ENCODE measurements around the gene PDE9A. TPM values are rescaled to one million over a fixed set of nuclear protein-coding genes. Genes with fewer than 3 reads are reported as not detected.
A peak's percentile ranks its signal among the peaks of the same experiment; 100 is the strongest.

PDE9A gene
- total RNA-seq, 1 experiment from 2014 or later: 44.8 TPM

DNA sequence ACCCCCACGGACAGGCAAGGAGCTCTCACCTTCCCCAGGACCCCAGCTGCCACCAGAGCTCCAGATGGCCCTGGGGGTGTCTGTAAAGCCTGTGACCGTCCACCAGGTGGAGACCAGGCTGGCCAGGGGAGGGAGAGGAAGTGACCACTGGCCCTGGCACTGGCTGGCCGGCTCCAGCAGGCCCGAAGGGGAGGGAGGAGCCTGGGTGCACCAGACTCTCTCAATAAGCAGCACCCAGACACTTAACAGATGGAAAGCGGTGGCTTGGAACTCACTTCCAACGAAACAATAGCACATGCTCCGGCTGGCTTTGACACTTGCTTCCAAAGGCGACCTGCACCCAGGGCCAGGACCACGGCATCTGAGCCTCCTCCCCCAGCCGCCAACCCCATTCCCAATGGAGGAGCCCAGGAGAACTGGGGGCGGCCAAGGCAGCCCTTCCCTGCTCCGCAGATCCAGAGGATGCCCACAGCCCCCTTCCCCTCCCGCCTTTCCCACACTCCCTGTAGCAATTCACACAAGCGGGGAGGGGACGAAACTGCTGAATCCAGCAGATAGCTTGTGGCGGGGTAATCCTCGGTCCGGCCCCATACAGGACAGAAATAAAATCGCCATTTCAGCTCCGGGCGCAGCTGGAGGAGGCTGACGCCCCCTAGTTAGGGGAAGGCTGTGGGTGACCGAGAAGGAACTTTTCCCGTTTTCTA lies 742 bp upstream of the PDE9A start:
- H3K27me3 Mint-ChIP-seq (ENCODE audit: low read depth): peaks cover 4% of the 10 kb centered on the region; the same call in 1 of the 2 replicates
- ChIA-PET CTCF (interaction anchor here (0.7 to 5.7 kb wide), 22 partner anchors 8 to 210 kb away, joined by 3 to 66 read pairs (median 4); no protein-coding TSS in a partner anchor), POLR2A (interaction anchor here (0.9 to 1.5 kb wide), 3 partner anchors 10 to 107 kb away, joined by 3 to 5 read pairs (median 3); no protein-coding TSS in a partner anchor)
- H3K36me3 Mint-ChIP-seq: no peaks in the 10 kb centered on the region
- H3K4me1 Mint-ChIP-seq: peaks cover 40% of the 10 kb centered on the region
- H3K27ac Mint-ChIP-seq: peak overlapping the region; percentile 88
- TF ChIP-seq, protein P1, sequence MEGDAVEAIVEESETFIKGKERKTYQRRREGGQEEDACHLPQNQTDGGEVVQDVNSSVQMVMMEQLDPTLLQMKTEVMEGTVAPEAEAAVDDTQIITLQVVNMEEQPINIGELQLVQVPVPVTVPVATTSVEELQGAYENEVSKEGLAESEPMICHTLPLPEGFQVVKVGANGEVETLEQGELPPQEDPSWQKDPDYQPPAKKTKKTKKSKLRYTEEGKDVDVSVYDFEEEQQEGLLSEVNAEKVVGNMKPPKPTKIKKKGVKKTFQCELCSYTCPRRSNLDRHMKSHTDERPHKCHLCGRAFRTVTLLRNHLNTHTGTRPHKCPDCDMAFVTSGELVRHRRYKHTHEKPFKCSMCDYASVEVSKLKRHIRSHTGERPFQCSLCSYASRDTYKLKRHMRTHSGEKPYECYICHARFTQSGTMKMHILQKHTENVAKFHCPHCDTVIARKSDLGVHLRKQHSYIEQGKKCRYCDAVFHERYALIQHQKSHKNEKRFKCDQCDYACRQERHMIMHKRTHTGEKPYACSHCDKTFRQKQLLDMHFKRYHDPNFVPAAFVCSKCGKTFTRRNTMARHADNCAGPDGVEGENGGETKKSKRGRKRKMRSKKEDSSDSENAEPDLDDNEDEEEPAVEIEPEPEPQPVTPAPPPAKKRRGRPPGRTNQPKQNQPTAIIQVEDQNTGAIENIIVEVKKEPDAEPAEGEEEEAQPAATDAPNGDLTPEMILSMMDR (IDR thresholded peaks at IDR 0.05): 0 out of 2 replicates have a peak, but pooled peaks have one; percentile 23
- TF ChIP-seq, protein P2, sequence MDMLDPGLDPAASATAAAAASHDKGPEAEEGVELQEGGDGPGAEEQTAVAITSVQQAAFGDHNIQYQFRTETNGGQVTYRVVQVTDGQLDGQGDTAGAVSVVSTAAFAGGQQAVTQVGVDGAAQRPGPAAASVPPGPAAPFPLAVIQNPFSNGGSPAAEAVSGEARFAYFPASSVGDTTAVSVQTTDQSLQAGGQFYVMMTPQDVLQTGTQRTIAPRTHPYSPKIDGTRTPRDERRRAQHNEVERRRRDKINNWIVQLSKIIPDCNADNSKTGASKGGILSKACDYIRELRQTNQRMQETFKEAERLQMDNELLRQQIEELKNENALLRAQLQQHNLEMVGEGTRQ (CRISPR knock-in tag; IDR thresholded peaks at IDR 0.05): no peak
- TF ChIP-seq, protein P3, sequence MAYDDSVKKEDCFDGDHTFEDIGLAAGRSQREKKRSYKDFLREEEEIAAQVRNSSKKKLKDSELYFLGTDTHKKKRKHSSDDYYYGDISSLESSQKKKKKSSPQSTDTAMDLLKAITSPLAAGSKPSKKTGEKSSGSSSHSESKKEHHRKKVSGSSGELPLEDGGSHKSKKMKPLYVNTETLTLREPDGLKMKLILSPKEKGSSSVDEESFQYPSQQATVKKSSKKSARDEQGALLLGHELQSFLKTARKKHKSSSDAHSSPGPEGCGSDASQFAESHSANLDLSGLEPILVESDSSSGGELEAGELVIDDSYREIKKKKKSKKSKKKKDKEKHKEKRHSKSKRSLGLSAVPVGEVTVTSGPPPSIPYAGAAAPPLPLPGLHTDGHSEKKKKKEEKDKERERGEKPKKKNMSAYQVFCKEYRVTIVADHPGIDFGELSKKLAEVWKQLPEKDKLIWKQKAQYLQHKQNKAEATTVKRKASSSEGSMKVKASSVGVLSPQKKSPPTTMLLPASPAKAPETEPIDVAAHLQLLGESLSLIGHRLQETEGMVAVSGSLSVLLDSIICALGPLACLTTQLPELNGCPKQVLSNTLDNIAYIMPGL (CRISPR knock-in tag; IDR thresholded peaks at IDR 0.05): 0 out of 2 replicates have a peak, but pooled peaks have one; percentile 22
- TF ChIP-seq, protein P4, sequence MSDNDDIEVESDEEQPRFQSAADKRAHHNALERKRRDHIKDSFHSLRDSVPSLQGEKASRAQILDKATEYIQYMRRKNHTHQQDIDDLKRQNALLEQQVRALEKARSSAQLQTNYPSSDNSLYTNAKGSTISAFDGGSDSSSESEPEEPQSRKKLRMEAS (CRISPR knock-in tag; IDR thresholded peaks at IDR 0.05): peak; percentile 58; the same call in 1 of the 2 replicates
- no peaks in the 10 kb centered on the region for H3K9me3 Mint-ChIP-seq
- peak overlapping the region; percentile 87 for H3K4me3 Mint-ChIP-seq
- DNase-seq (ENCODE audit: low spot score): peak; percentile 66
- ATAC-seq: peak; percentile 18

DNA sequence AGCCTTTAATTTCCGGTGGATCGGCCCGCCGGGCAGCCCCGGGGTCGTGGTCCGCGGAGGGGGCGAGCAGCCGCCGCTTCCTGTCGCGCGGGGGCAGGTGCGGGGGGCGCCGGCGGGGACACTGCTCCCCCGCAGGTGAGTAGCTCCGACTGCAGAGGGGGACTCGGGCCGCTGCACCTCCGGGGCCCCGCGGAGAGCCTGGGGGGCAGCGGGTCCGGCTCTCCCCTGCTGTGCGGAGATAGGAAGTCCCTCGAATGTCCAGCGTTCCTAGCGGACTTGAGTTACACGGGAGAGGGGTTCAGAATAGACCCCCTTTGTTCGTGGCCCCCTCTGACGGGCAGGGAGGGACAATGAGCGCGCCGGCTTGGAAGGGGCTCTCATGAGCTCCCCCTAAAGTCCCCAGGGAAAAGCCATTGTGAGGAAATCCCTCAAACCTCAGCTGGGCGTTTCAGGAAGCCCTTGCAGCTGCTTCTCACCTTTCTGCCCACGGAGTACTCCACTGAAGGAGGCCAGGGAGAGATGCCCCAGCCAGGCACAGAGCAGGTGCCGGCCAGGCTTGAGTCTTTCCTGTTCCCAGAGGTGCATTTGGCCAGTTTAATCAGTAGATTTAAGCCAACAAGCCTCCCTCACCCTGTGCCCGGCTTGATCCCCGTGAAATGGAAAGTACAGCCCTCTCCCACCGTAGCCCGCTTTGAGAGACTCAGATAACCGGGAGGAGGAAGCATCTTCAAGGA lies 925 bp downstream of the PDE9A start:
- Mint-ChIP-seq H3K27ac (no peak overlapping the region), H3K27me3 (ENCODE audit: low read depth) (peaks cover 3% of the 10 kb centered on the region; the same call in 1 of the 2 replicates), H3K36me3 (no peaks in the 10 kb centered on the region), H3K4me3 (peak overlapping the region; percentile 65), H3K9me3 (no peaks in the 10 kb centered on the region), H3K4me1 (peaks cover 49% of the 10 kb centered on the region)
- CTCF ChIA-PET: interaction anchor here (0.6 to 5.7 kb wide), 20 partner anchors 9 to 345 kb away, joined by 3 to 66 read pairs (median 6); partner anchors contain the start of gene SLC37A1
- ATAC-seq: peak; percentile 22
- no peak for TF ChIP-seq MXD4 (CRISPR knock-in tag; IDR thresholded peaks at IDR 0.05; ENCODE audit: borderline replicate concordance)
- TF ChIP-seq RELA (CRISPR knock-in tag; IDR thresholded peaks at IDR 0.05; ENCODE audit: borderline replicate concordance): no peak
- 0 out of 2 replicates have a peak, but pooled peaks have one; percentile 25 for TF ChIP-seq ETV6 (CRISPR knock-in tag; IDR thresholded peaks at IDR 0.05)
- TF ChIP-seq, protein P5, sequence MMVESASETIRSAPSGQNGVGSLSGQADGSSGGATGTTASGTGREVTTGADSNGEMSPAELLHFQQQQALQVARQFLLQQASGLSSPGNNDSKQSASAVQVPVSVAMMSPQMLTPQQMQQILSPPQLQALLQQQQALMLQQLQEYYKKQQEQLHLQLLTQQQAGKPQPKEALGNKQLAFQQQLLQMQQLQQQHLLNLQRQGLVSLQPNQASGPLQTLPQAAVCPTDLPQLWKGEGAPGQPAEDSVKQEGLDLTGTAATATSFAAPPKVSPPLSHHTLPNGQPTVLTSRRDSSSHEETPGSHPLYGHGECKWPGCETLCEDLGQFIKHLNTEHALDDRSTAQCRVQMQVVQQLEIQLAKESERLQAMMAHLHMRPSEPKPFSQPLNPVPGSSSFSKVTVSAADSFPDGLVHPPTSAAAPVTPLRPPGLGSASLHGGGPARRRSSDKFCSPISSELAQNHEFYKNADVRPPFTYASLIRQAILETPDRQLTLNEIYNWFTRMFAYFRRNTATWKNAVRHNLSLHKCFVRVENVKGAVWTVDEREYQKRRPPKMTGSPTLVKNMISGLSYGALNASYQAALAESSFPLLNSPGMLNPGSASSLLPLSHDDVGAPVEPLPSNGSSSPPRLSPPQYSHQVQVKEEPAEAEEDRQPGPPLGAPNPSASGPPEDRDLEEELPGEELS (CRISPR knock-in tag; IDR thresholded peaks at IDR 0.05): peak; percentile 23; the same call in 1 of the 2 replicates
- no peak for DNase-seq (ENCODE audit: low spot score)
- POLR2A ChIA-PET: interaction anchor here (0.5 to 1.3 kb wide), 2 partner anchors 11 to 1348 kb away, joined by 3 to 5 read pairs; no protein-coding TSS in a partner anchor

DNA sequence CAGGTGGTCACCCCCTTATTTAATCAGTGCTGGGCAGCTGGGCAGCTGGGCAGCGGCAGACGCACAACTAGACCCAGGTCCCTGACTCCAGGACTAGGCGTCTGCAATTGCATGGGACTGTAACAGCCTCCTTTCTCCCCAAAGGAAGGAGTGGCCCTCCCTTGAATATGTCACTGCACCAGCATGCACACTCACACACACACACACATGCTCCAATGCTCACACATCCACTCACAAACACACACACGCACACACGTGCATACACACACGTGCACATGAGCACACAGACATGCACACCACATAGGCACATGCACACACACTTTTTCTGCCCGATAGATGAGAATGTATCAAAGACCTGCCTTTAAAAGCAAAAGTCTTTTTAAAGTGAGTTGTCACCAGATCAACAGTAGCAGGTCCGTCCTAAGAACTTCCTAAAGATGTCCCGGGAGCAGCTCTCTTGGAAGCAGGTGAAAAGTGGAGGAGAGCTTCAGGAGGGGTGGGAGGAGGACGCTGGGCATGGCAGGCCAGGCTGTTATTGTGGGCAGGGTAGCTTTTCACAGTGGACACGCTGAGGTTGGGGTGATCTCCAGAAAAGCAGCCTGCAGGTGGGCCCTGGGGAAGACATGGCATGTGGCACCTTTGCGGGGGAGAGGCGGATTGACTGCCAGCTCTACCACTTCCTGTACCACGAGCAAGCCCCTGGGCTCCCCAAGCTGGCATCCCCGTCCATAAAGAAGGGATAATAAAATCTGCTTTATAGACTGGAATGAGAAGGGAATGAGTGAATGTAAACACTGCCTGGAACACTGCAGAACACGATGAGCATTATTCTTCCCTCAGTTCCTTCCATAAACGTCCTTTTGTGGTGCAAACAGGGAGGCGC lies 1.7 kb downstream of the PDE9A start:
- peak overlapping the region; percentile 51; the same call in 1 of the 2 replicates for H3K27ac Mint-ChIP-seq
- H3K9me3 Mint-ChIP-seq: no peaks in the 10 kb centered on the region
- H3K36me3 Mint-ChIP-seq: no peaks in the 10 kb centered on the region
- POLR2A ChIA-PET: interaction anchor here (0.5 to 1.3 kb wide), 2 partner anchors 11 to 1347 kb away, joined by 3 to 5 read pairs; no protein-coding TSS in a partner anchor
- H3K4me3 Mint-ChIP-seq: peak overlapping the region; percentile 65
- H3K27me3 Mint-ChIP-seq (ENCODE audit: low read depth): no peaks in the 10 kb centered on the region
- CTCF ChIA-PET: interaction anchor here (0.8 to 5.7 kb wide), 17 partner anchors 9 to 141 kb away, joined by 3 to 66 read pairs (median 6); partner anchors contain the start of gene SLC37A1
- DNase-seq (ENCODE audit: low spot score): no peak
- ATAC-seq: no peak
- peaks cover 53% of the 10 kb centered on the region for H3K4me1 Mint-ChIP-seq
- TF ChIP-seq, protein P6, sequence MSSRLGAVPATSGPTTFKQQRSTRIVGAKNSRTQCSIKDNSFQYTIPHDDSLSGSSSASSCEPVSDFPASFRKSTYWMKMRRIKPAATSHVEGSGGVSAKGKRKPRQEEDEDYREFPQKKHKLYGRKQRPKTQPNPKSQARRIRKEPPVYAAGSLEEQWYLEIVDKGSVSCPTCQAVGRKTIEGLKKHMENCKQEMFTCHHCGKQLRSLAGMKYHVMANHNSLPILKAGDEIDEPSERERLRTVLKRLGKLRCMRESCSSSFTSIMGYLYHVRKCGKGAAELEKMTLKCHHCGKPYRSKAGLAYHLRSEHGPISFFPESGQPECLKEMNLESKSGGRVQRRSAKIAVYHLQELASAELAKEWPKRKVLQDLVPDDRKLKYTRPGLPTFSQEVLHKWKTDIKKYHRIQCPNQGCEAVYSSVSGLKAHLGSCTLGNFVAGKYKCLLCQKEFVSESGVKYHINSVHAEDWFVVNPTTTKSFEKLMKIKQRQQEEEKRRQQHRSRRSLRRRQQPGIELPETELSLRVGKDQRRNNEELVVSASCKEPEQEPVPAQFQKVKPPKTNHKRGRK (CRISPR knock-in tag; IDR thresholded peaks at IDR 0.05; ENCODE audit: borderline replicate concordance): no peak
- TF ChIP-seq TCF7 (CRISPR knock-in tag; IDR thresholded peaks at IDR 0.05; ENCODE audit: low read depth): no peak
- TF ChIP-seq ZNF219 (CRISPR knock-in tag; IDR thresholded peaks at IDR 0.05; ENCODE audit: borderline replicate concordance): no peak
- TF ChIP-seq, protein P7, sequence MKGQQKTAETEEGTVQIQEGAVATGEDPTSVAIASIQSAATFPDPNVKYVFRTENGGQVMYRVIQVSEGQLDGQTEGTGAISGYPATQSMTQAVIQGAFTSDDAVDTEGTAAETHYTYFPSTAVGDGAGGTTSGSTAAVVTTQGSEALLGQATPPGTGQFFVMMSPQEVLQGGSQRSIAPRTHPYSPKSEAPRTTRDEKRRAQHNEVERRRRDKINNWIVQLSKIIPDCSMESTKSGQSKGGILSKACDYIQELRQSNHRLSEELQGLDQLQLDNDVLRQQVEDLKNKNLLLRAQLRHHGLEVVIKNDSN (CRISPR knock-in tag; IDR thresholded peaks at IDR 0.05): no peak
- TF ChIP-seq, protein P8, sequence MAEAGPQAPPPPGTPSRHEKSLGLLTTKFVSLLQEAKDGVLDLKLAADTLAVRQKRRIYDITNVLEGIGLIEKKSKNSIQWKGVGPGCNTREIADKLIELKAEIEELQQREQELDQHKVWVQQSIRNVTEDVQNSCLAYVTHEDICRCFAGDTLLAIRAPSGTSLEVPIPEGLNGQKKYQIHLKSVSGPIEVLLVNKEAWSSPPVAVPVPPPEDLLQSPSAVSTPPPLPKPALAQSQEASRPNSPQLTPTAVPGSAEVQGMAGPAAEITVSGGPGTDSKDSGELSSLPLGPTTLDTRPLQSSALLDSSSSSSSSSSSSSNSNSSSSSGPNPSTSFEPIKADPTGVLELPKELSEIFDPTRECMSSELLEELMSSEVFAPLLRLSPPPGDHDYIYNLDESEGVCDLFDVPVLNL (CRISPR knock-in tag; IDR thresholded peaks at IDR 0.05; ENCODE audit: borderline replicate concordance, low read depth): no peak

All from WTC11 (cell line).